ENCODE data around the gene INPP5A.
A peak's percentile ranks its signal among the peaks of the same experiment; 100 is the strongest.
"Not testable (repeated sequence)": the region's sequence is repeated elsewhere in the genome, so short reads cannot be mapped to it uniquely, and the experiment has no call there.

Gene INPP5A

DNA sequence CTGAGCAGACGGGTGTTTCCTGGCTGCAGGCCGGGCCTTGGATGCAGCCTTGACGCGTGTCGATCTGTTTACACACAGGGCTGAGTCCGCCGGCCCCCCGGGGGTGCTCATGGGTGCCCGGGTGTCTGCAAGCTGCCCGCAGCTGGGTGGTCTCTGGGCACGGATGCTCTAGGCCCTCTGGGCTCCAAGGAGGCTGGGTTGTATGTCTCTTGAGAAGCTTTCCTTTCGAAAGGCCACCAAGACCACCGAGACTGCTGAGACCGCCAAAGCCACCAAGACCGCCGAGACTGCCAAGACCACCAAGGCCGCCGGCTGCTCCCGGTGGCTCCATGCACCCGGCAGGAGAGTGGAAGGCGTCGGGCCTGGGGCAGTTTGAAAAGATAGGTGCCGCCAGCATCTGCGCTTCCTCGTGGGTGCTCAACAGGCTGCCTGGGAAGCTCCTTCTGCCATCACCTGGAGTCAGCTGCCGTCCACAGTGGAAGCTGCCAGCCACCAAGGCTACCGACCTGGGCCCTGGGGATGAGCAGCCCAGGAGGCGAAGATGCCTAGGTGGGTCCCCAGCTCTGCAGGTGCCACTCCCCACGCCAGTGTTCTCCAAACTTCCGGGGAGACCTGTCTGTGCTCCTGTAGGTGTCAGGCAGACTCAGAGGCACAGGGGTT, 121.1 kb downstream of the INPP5A start:
- no peak for DNase-seq (ENCODE audit: low read depth)
- no peak overlapping the region for H3K4me3 ChIP-seq (ENCODE audit: low read depth, low read length)

DNA sequence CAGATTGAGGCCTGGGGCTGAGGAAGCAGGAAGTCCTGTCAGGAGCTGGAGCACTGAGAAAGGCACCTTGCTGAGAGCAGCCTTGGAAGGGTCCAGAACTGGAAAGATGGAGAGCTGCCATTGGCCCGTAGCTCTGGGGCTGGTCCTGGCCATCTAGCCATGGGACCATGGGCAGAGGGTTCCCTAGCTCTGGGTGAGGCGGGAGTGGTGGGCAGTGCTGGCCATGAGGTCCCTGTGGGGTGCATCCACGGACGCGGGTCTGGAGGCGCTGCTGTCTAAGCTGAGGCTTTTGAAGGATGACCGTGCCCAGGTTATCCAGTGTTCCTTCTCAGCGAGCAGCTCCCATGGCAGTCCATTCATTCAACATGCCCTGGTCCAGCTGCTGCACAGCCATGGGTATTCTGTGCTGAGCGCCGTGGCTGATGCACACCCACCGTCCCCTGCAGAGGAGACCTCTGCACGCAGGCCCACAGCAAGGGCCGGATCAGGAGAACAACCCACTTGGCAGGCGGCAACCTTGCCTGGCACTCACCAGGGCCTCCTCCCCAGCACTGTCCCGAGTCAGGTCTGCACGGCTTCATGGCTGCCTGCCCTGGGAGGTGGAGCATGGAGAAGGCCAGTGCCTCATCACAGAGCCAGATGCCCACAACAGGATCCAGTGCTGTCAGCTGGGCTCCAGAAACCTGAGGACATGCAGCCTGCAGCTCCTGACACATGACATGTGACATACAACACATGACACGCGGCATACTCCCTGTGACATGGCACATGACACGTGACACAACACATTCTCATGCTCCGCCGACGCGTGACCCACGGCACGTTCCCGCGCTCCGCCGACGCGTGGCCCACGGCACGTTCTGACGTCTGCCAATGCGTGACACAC, 121.9 kb downstream of the INPP5A start:
- H3K4me3 ChIP-seq (ENCODE audit: low read depth, low read length): no peak overlapping the region
- no peak for DNase-seq (ENCODE audit: low read depth)

DNA sequence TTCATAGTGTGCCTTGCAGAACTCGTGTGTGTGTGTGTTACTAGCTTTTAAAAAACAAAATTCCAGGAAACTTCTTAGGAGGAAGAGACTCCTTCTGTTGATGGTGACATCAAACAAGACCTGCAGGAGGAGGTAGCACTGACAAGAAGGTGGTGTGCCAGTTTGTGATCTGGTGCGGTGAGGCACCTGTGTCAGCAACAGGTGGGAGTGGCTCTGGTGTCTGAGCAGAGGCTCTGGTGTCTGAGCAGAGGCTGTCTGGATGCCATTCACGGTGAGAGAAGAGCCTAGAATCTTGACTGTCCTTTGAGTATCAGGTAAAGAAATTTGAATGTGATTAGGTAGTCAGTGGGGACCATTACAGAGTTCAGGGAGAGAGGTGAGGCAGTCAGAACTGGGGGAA, 122.8 kb downstream of the INPP5A start:
- no peak overlapping the region for H3K4me3 ChIP-seq (ENCODE audit: low read depth, low read length)
- DNase-seq (ENCODE audit: low read depth): no peak

DNA sequence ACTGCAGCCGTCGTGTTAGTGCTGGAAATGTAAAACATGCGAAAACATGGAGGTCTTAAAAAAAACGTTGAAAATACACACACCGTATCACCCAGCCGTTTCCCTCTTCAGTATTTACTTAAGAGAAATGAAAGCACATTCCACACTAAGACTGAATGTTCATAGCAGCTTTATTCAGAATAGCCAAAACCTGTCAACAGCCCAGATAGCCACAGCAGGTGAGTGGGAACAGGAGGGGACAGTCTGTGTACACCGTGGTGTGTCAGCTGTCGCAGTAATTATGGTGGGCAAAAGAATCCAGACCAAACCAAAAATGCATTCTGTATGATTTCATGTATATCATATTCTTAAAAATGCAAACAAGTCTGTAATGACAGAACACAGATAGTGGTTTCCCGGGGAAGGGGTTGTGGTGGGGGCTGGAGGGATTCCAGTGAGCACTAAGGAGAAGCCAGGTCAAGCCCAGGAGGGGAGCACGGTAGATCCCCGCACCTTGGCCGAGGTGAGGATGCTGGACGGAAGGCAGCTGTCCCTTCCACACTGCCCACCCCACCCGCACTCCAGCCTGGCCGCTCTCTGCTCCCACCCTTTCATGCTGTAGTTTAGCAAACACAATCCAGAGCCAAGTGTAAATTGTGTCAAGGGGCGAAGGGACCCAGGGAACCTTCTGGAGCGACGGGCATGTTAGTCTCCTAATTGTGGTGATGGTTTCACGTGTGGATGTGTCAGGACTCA, 124.8 kb downstream of the INPP5A start:
- H3K4me3 ChIP-seq (ENCODE audit: low read depth, low read length): no peak overlapping the region
- DNase-seq (ENCODE audit: low read depth): no peak

DNA sequence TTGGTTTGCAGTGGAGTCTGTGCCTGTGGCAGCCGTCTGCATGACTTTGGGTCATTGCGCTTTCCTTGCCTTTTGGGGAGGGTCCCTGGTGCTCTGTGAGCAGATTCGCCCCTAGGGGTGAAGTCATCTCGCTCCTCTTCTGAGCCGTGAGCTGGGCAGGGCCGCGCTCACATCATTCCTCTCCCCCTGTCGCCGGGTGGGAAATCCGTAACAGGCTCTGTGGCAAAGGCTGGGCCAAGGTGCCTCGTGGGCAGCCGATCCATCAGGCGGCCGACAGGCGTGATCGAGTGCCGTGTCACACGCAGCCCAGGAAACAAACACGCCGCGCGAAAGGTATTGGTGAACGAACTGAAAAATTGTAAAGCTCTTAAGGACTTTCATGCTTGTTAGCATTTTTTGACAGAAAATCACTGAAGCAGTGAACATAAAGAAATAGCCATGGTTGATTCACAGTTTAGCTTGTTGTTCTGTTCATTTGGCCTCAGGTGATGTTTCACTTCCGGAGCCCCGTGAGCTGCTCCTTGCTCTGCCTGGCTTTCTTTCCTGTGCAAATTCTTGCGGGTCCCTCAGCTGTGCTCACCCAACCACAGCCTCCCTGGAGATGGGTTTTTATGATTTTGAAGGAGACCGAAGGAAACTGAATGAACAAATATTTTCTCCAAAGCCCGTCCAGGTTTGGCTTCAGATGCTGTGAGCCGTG, 126.2 kb downstream of the INPP5A start:
- DNase-seq (ENCODE audit: low read depth): no peak
- H3K4me3 ChIP-seq (ENCODE audit: low read depth, low read length): no peak overlapping the region

DNA sequence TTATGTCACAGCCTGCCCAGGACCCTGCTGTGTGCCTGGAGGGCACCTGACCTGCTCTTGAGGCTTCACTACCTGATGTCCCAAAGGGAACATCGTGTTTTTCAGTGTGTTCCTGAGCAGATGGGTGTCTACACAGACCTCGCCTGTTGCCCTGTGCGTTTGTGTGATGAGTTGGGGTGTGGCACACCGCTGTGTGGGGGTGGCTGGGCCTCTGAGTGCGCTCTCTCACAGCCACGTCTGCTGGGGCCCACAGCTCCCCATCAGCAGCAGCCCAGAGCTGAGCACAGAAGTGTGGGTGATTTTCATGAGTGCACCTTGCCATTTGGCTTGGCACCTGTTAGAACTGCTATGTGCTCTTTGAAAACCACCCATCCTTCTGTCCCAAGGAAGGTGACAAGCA, 126.8 kb downstream of the INPP5A start:
- DNase-seq (ENCODE audit: low read depth): no peak
- no peak overlapping the region for H3K4me3 ChIP-seq (ENCODE audit: low read depth, low read length)

DNA sequence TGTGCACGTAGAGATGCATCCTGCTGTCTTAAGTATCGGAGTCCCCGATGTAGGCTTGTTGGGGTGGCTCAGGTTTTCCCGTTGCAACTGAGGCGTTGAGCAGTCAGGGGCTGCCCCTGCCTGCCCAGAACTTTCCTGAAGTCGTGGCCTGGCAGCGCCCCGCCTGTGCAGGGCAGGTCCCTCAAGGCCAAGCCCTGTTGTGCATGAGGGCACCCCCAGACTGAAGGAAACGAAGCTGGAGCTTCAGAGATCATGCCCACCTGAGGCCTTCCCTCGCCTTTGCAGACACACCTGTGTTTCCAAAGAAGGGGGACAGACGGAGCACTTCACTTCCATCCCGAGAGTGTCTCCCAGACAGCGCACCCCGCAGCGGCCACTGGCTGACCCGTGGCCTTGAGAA, 127.3 kb downstream of the INPP5A start:
- H3K4me3 ChIP-seq (ENCODE audit: low read depth, low read length): no peak overlapping the region
- no peak for DNase-seq (ENCODE audit: low read depth)

DNA sequence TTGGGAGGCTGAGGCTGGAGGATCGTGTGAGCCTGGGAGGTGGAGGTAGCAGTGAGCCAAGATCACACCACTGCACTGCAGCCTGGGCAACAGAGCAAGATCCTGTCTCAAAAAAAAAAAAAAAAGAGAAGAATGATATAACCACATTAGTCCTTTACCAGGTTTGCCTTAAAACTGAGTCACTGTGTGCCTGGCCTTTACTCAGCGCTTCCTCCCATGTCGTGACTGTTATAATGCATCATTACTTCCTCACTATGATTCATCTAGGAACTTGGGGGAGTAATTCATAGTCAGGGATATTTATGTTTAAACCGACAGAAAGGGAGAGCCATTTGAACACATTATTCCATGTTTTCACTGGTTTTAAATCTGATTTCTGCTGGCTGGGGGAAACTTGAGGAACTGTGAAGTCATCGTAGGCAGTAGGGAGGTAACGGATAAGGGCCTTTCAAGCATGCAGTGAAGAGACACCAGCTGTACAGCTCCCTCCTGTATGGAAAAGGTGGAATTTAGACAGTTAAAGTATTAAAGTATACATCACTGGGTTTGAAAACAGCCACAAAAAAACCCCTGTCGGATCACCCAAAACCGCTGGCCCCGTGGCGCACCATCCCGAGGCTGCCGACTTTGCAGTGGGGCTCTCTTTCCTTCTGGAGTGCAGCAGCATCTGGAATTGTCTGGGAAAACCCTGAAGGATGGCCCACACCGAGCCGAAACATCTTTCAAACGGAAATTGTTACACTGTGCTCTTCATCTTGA, 128.5 kb downstream of the INPP5A start:
- peak overlapping the region; percentile 25 for H3K4me3 ChIP-seq (ENCODE audit: low read depth, low read length)

DNA sequence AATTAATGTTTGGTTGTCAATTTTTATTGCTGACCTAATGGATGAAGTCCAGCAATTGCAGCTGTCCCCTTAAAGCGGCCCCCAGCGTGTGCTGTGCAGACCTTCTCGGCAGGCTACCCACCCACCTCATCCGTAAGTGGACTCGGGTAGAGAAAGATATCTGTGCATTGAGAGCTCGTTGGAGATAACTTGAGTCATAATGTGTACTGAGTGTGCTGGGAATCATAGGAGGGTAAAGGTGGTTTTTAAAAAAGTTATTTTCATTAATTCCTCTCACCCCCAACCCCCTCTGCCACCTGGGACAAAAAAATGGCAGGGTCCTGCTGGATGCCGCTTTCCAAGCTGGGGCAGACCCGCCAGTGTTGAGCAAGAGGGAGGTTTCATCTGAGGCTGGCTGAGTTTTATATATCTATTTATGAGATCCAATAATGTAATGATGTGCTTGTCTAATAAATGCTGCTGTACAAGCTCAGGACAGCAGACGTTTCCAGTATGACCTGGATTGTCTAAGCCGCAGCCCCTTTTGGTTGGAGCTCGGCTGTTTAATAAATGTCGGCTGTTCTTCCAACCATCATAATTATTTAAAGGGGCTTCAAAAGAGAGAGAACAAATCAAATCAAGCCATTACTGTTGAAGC, 129.2 kb downstream of the INPP5A start:
- no peak for DNase-seq (ENCODE audit: low read depth)
- H3K4me3 ChIP-seq (ENCODE audit: low read depth, low read length): peak overlapping the region; percentile 25

More for the DNA sequence above, 128.5 kb downstream of the INPP5A start:
- DNase-seq (ENCODE audit: low read depth): peak; percentile 70

DNA sequence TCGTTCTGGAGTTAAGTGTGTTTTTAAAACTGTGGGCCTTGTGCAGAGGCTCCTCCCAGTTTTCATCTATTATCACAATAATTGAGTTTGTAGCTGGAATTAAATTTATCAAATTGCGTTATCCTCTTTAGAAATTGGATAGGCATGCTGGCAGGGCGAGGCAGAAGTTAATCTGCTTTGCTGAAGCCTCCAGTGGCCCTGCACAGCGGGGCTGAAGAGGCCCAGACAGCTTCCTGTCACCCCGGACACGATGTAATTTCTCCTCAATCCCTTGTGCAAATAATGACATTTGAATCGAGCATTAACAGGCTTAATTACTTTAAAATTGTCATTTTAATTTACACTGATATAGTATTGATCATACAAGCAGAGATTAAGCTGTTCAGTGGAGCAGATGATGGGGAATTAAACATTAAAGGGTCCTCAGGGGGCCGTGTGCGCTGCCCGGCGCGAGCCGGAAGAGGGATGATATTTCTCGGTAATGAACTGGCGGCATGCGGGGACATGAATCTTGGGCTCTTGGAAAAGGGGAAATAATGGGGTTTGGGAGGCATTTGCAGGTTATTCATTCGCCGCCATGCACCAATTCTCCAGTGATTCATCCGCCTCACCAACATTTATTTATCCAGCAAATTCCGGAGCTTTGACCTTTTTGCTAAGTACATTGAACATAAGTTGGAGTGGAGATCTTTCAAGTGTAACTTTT, 129.9 kb downstream of the INPP5A start:
- peak; percentile 21 for DNase-seq (ENCODE audit: low read depth)
- H3K4me3 ChIP-seq (ENCODE audit: low read depth, low read length): peak overlapping the region; percentile 25

DNA sequence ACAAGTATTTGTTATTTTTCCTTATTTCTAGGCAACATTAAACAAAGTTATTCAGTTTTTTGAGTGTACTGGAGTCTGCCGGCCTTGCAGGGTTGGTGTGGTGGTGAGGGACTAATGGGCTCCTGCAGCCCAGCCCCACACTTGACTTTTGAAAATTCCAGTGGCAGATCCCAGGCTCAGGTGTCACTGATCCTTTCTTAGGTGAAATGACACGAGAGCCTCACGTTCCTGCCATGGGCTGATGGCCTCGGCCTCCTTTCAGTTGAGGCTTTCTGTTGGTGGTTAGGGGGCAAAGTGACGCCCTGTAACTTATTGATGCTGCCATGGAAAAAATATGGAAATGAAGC, 130.4 kb downstream of the INPP5A start:
- no peak for DNase-seq (ENCODE audit: low read depth)
- H3K4me3 ChIP-seq (ENCODE audit: low read depth, low read length): no peak overlapping the region

DNA sequence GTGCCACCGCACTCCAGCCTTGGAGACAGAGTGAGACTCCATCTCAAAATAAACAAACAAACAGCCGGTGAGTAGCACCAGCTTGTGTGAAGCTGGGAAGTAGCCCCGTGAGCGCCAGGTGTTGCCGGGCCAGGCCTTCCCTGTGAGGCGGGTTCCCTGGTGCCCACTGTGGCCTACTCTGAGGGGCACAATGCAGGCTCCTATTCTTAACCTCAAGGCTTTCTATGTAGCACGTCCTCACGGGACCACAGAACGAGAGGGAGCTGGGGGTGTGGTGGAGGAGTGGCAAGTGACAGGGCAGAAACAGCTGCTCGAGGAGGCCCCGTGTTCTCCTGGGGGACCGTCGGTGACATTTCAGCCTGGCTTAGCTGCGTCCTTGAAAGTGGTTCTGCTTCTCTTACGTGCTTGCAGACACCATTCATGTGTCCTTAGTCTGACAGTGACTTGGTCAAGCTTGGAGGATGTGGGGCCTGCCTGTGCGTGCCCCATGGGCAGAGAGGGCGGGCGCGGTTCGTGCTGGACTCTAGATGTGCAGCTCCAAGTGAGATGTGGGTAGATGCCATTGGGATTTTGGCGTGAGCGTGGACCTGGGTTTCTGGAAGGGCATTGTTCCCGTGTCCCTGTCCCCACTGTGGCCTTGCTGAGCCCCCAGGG, 131.7 kb downstream of the INPP5A start:
- DNase-seq (ENCODE audit: low read depth): no peak
- H3K4me3 ChIP-seq (ENCODE audit: low read depth, low read length): no peak overlapping the region

DNA sequence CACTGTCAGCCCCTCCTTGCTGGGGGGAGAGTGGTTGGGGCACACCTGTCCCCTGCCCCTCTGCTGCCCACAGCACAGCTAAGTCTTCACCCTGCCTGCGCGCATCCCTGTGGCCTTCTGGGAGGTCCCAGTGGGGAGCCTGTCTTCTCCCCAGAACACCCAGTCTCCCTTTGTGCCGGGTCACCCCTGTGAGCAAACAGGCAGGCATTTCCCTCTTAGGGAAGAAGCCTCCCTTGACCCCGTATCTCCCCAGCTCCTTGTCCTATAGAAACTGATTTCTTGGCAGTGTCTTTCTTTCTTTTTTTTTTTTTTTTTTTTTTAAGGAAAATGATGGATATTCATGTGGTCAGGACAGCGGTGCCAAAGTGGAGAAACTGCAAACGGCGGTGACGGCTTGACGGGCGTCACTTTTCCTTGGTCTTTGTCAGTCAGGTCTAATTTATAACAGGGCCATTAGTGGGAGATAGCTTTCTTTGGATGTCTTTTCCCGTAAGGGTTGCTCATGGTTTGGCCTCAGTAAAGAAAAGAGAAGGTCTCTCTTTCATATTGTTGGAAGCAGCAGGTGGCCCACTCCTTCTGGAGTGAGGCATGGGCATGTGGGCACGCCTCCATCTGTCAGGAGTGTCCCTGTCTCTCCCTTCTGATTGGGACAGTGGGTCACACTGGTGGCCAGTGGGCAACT, 133.1 kb downstream of the INPP5A start:
- no peak for DNase-seq (ENCODE audit: low read depth)

DNA sequence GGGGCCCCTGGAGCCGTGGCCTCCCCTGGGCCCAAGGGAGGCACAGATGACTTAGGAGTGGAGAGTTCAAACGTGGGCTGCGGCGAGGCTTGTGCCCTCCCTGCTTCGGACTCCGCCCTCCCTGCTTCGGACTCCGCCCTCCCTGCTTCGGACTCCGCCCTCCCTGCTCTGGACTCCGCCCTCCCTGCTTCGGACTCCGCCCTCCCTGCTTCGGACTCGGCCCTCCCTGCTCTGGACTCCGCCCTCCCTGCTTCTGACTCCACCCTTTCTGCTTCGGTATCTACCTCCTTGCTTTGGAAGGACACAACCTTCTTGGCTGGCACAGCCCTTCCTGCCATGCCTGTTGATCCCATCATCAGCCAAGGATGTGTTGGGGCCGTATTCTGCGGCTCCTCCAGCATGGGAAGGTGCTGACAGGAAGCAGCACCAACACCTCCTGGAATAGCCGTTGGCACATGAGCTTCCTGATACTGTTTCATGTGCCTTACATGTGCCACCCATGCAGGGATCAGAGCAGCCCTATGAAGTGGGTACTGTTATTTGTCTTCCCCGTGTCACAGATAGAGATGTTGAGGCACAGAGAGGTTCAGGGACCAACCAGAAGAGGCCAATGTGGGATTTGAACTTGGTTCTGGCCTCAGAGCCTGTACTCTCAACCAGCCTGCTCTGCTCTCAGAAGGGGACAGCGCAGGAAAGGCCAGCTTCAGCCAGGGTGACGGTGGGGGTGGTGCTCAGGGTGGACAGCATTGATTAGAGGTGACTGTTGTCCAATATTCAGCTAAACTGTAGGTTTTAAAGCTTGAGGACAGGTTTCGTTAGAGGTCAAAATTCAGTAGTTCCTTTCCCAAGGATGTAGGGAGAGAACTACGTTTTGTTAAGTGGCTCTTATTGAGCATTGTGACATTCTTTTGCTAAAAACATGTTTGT, 133.9 kb downstream of the INPP5A start:
- no peak for DNase-seq (ENCODE audit: low read depth)

More for the DNA sequence above, 133.1 kb downstream of the INPP5A start:
- no peak overlapping the region for H3K4me3 ChIP-seq (ENCODE audit: low read depth, low read length)

DNA sequence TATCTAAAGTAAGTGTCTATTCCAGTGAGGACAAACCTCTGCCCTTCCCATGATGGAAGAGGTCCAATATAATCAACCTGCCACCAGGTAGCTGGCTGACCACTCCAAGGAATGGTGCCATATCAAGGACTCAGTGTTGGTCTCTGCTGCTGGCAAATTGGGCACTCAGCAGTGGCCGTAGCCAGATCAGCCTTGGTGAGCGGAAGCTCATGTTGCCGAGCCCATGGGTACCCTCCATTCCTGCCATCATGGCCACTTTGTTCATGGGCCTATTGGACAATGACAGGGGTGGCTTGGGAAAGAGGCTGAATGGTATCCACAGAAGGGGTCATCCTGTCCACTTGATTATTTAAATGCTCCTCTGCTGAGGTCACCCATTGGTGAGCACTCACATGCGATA, 136.2 kb downstream of the INPP5A start:
- not testable (repeated sequence) for DNase-seq (ENCODE audit: low read depth); H3K4me3 ChIP-seq (ENCODE audit: low read depth, low read length)

More for the DNA sequence above, 133.9 kb downstream of the INPP5A start:
- no peak overlapping the region for H3K4me3 ChIP-seq (ENCODE audit: low read depth, low read length)

DNA sequence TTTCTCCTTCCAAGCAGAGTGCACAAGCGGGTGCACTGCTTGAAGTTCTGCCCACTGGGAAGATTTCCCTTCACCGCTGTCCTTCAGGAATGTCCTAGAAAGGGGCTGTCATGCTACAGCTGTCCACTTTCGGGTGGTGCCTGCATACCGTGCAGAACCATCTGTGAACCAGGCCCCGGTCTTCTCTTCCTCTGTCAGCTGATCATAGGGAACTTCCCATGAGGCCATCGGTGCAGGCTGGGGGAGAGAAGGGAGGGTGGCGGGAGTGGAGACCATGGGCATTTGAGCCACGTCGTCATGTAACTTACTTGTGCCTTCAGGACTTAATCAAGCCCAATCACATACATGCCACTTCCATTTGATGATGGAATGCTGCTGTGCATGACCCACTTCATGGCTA, 136.7 kb downstream of the INPP5A start:
- H3K4me3 ChIP-seq (ENCODE audit: low read depth, low read length): no peak overlapping the region
- DNase-seq (ENCODE audit: low read depth): no peak

Measured in skeletal muscle cell (primary cell).